ENCODE data around the gene AGL. TPM values are rescaled to one million over a fixed set of nuclear protein-coding genes. Genes with fewer than 3 reads are reported as not detected.

The AGL gene
- total and polyA plus RNA-seq, 2 experiments from 2014 or later, result 13.4 to 22.9 TPM

DNA sequence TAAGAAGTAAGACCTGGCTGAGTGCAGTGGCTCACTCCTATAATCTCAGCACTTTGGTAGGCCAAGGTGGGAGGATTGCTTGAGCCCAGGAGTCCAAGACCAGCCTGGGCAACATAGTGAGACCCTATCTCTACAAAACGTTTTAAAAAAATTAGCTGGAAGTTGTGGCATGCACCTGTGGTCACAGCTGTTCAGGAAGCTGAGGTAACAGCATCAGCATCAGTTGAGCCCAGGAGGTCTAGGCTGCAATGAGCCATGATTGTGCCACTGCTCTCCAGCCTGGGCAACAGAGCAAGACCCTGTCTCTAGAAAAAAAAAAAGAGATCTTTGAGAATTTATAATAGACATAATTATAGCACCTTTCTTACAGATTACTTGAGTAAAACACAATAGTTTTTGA is 36.0 kb downstream of the AGL start:
- Mint-ChIP-seq H3K27ac (no peak overlapping the region), H3K36me3 (ENCODE audit: low read depth) (peaks cover 34% of the 10 kb centered on the region)
- peaks cover 12% of the 10 kb centered on the region; the same call in 1 of the 2 replicates for H3K36me3 ChIP-seq (ENCODE audit: insufficient read depth)

DNA sequence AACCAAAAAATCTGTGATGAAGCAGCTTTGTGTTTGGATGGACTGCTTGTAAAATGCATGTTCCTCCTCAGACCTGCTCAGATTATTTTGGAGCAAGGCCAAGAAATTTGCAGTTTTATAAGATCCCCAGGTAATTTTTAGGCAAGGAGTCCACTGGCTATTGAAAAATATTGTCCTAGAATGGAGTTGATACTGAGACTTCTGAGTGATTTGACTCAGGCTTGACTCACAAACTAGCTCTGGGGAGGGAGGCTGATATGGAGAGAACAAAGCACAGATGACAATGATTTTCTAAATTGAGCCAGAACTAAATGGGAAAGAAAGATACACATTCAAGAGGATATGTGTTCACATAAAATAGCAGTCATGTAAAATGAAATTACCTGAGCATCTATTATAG is 36.7 kb downstream of the AGL start:
- no peaks in the 10 kb centered on the region for H4K20me1 ChIP-seq (replicated peaks; ENCODE audit: insufficient read depth)
- Mint-ChIP-seq H3K36me3 (ENCODE audit: low read depth) (peaks cover 34% of the 10 kb centered on the region), H3K9me3 (peaks cover 12% of the 10 kb centered on the region; the same call in 2 of the 3 replicates), H3K27ac (peak overlapping the region; percentile 79; the same call in 1 of the 2 replicates), H3K27me3 (ENCODE audit: insufficient read depth, low read depth, poor library complexity) (no peaks in the 10 kb centered on the region), H3K4me1 (peaks cover 10% of the 10 kb centered on the region; the same call in 2 of the 3 replicates), H3K4me3 (no peak overlapping the region)
- H3K27me3 ChIP-seq (ENCODE audit: insufficient read depth), result no peaks in the 10 kb centered on the region
- H3K4me3 ChIP-seq, result no peak overlapping the region
- no peaks in the 10 kb centered on the region for H3K4me1 ChIP-seq (ENCODE audit: insufficient read depth)
- no peak overlapping the region; the same call in 1 of the 2 replicates for H3K27ac ChIP-seq (ENCODE audit: low read depth)
- H3K9me2 ChIP-seq (ENCODE audit: insufficient read depth), result no peaks in the 10 kb centered on the region
- H3F3A ChIP-seq (replicated peaks; ENCODE audit: low read depth), result no peaks in the 10 kb centered on the region
- H3K4me2 ChIP-seq, result 0 out of 2 replicates have a peak overlapping the region, but pooled peaks have one; percentile 19
- no peak overlapping the region for H2AFZ ChIP-seq
- H3K79me2 ChIP-seq (replicated peaks; ENCODE audit: insufficient read depth), result no peaks in the 10 kb centered on the region
- DNase-seq (ENCODE audit: low spot score) (no peak), ATAC-seq (no peak)
- TF ChIP-seq ZNF114 (CRISPR knock-in tag; IDR thresholded peaks at IDR 0.05) (no peak), EZH2 (IDR thresholded peaks at IDR 0.05; ENCODE audit: low read depth, unreplicated experiment) (no peak), EZH2phosphoT487 (IDR thresholded peaks at IDR 0.05; ENCODE audit: unreplicated experiment) (no peak), POLR2AphosphoS5 (IDR thresholded peaks at IDR 0.05; ENCODE audit: low read depth) (no peak), ZNF331 (CRISPR knock-in tag; IDR thresholded peaks at IDR 0.05; ENCODE audit: low read depth) (no peak)
- TF ChIP-seq, protein P1, sequence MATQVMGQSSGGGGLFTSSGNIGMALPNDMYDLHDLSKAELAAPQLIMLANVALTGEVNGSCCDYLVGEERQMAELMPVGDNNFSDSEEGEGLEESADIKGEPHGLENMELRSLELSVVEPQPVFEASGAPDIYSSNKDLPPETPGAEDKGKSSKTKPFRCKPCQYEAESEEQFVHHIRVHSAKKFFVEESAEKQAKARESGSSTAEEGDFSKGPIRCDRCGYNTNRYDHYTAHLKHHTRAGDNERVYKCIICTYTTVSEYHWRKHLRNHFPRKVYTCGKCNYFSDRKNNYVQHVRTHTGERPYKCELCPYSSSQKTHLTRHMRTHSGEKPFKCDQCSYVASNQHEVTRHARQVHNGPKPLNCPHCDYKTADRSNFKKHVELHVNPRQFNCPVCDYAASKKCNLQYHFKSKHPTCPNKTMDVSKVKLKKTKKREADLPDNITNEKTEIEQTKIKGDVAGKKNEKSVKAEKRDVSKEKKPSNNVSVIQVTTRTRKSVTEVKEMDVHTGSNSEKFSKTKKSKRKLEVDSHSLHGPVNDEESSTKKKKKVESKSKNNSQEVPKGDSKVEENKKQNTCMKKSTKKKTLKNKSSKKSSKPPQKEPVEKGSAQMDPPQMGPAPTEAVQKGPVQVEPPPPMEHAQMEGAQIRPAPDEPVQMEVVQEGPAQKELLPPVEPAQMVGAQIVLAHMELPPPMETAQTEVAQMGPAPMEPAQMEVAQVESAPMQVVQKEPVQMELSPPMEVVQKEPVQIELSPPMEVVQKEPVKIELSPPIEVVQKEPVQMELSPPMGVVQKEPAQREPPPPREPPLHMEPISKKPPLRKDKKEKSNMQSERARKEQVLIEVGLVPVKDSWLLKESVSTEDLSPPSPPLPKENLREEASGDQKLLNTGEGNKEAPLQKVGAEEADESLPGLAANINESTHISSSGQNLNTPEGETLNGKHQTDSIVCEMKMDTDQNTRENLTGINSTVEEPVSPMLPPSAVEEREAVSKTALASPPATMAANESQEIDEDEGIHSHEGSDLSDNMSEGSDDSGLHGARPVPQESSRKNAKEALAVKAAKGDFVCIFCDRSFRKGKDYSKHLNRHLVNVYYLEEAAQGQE (IDR thresholded peaks at IDR 0.05; ENCODE audit: unreplicated experiment), result no peak
- TF ChIP-seq, protein P2, sequence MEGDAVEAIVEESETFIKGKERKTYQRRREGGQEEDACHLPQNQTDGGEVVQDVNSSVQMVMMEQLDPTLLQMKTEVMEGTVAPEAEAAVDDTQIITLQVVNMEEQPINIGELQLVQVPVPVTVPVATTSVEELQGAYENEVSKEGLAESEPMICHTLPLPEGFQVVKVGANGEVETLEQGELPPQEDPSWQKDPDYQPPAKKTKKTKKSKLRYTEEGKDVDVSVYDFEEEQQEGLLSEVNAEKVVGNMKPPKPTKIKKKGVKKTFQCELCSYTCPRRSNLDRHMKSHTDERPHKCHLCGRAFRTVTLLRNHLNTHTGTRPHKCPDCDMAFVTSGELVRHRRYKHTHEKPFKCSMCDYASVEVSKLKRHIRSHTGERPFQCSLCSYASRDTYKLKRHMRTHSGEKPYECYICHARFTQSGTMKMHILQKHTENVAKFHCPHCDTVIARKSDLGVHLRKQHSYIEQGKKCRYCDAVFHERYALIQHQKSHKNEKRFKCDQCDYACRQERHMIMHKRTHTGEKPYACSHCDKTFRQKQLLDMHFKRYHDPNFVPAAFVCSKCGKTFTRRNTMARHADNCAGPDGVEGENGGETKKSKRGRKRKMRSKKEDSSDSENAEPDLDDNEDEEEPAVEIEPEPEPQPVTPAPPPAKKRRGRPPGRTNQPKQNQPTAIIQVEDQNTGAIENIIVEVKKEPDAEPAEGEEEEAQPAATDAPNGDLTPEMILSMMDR (conservative IDR thresholded peaks at IDR 0.05; ENCODE audit: low read depth in 2 of 2), result no peak
- peaks cover 15% of the 10 kb centered on the region; the same call in 1 of the 2 replicates for H3K36me3 ChIP-seq (ENCODE audit: insufficient read depth)

More for the DNA sequence above, 36.0 kb downstream of the AGL start:
- ATAC-seq (no peak), DNase-seq (ENCODE audit: low spot score) (no peak)
- H3K27me3 ChIP-seq (ENCODE audit: insufficient read depth), result no peaks in the 10 kb centered on the region
- H2AFZ ChIP-seq, result no peak overlapping the region
- H3K9me2 ChIP-seq (ENCODE audit: insufficient read depth), result no peaks in the 10 kb centered on the region
- H3K27ac ChIP-seq (ENCODE audit: low read depth), result no peak overlapping the region
- Mint-ChIP-seq H3K9me3 (peaks cover 12% of the 10 kb centered on the region; the same call in 2 of the 3 replicates), H3K4me3 (no peak overlapping the region), H3K27me3 (ENCODE audit: insufficient read depth, low read depth, poor library complexity) (no peaks in the 10 kb centered on the region), H3K4me1 (peaks cover 10% of the 10 kb centered on the region; the same call in 2 of the 3 replicates)
- TF ChIP-seq, protein P3, sequence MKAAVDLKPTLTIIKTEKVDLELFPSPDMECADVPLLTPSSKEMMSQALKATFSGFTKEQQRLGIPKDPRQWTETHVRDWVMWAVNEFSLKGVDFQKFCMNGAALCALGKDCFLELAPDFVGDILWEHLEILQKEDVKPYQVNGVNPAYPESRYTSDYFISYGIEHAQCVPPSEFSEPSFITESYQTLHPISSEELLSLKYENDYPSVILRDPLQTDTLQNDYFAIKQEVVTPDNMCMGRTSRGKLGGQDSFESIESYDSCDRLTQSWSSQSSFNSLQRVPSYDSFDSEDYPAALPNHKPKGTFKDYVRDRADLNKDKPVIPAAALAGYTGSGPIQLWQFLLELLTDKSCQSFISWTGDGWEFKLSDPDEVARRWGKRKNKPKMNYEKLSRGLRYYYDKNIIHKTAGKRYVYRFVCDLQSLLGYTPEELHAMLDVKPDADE (IDR thresholded peaks at IDR 0.05), result no peak
- TF ChIP-seq, protein P1 (IDR thresholded peaks at IDR 0.05; ENCODE audit: unreplicated experiment), result no peak
- no peaks in the 10 kb centered on the region for H3K4me1 ChIP-seq (ENCODE audit: insufficient read depth)
- H3K4me3 ChIP-seq, result no peak overlapping the region
- no peak overlapping the region for H3K4me2 ChIP-seq
- no peaks in the 10 kb centered on the region for H3F3A ChIP-seq (replicated peaks; ENCODE audit: low read depth)
- no peaks in the 10 kb centered on the region for H3K79me2 ChIP-seq (replicated peaks; ENCODE audit: insufficient read depth)
- H4K20me1 ChIP-seq (replicated peaks; ENCODE audit: insufficient read depth), result no peaks in the 10 kb centered on the region

Measured in GM23338 (cell line).